Liver (tissue), 9 donors: Measurements from ENCODE around the gene CACNA1H. TPM values are rescaled to one million over a fixed set of nuclear protein-coding genes. Genes with fewer than 3 reads are reported as not detected.

Experiments
- DNase-seq: peaks from one replicate; pipeline ENCODE4 v3.0.0-alpha.2; 2017; ENCODE audit warnings: low spot score
- H3K27ac ChIP-seq, 2 donors: one replicate each; pipeline ENCODE4 v1.7.0; 2013; ENCODE audit warnings: inconsistent platforms in 2 of 2, low read length in 2 of 2, control low read depth in 1 of 2, low read depth in 1 of 2, mild to moderate bottlenecking in 1 of 2
- H3K27me3 ChIP-seq, 4 donors: one replicate each; pipeline versions ENCODE4 v1.6.1 to v1.7.0; 2013; ENCODE audit warnings: low read length in 3 of 4, inconsistent platforms in 1 of 4, mild to moderate bottlenecking in 1 of 4, moderate library complexity in 1 of 4; ENCODE audit not compliant: control insufficient read depth in 4 of 4, insufficient read depth in 4 of 4
- H3K36me3 ChIP-seq, 4 donors: one replicate each; pipeline versions ENCODE4 v1.6.1 to v1.7.0; 2013; ENCODE audit warnings: low read length in 3 of 4, mild to moderate bottlenecking in 3 of 4, low read depth in 1 of 4, moderate library complexity in 1 of 4; ENCODE audit not compliant: control insufficient read depth in 4 of 4, insufficient read depth in 3 of 4
- H3K4me1 ChIP-seq, 4 donors: one replicate each; pipeline versions ENCODE4 v1.6.1 to v1.7.0; 2013; ENCODE audit warnings: low read length in 3 of 4, mild to moderate bottlenecking in 3 of 4, moderate library complexity in 1 of 4; ENCODE audit not compliant: control insufficient read depth in 4 of 4, insufficient read depth in 4 of 4
- H3K4me3 ChIP-seq, 3 donors: one replicate each; pipeline versions ENCODE4 v1.6.1 to v1.7.0; 2013; ENCODE audit warnings: low read length in 3 of 3, control low read depth in 1 of 3, low read depth in 1 of 3, mild to moderate bottlenecking in 1 of 3
- H3K9ac ChIP-seq, 2 donors: one replicate each; pipeline ENCODE4 v1.7.0; 2013; ENCODE audit warnings: low read length in 2 of 2, mild to moderate bottlenecking in 2 of 2, moderate library complexity in 2 of 2, control low read depth in 1 of 2, low read depth in 1 of 2
- H3K9me3 ChIP-seq, 4 donors: one replicate each; pipeline versions ENCODE4 v1.6.1 to v1.7.0; 2013; ENCODE audit warnings: low read length in 3 of 4; ENCODE audit not compliant: control insufficient read depth in 4 of 4
- FOXA2 ChIP-seq: IDR thresholded peaks from 2 replicates; pipeline ENCODE4 v1.6.1; 2016; ENCODE audit warnings: antibody characterized with exemption
- GABPA ChIP-seq, 2 donors: IDR thresholded peaks in 1 of 2; conservative IDR thresholded peaks in 1 of 2; 2 replicates each; pipeline ENCODE4 v1.6.1; 2016; ENCODE audit warnings: antibody characterized with exemption in 2 of 2, mild to moderate bottlenecking in 1 of 2, moderate library complexity in 1 of 2
- HNF4A ChIP-seq, 2 donors: conservative IDR thresholded peaks; 2 replicates each; pipeline ENCODE4 v1.6.1; 2016; ENCODE audit warnings: antibody characterized with exemption in 2 of 2, mild to moderate bottlenecking in 2 of 2
- HNF4G ChIP-seq: IDR thresholded peaks from 2 replicates; pipeline ENCODE4 v1.6.1; 2016; ENCODE audit warnings: antibody characterized with exemption
- JUND ChIP-seq, 2 donors: IDR thresholded peaks; 2 replicates each; pipeline ENCODE4 v1.6.1; 2016; ENCODE audit warnings: antibody characterized with exemption in 2 of 2
- RAD21 ChIP-seq, 2 donors: IDR thresholded peaks; 2 replicates each; pipeline ENCODE4 v1.6.1; 2016; ENCODE audit warnings: antibody characterized with exemption in 2 of 2, mild to moderate bottlenecking in 2 of 2
- RXRA ChIP-seq, 2 donors: IDR thresholded peaks; 2 replicates each; pipeline ENCODE4 v1.6.1; 2017 to 2018; ENCODE audit warnings: antibody characterized with exemption in 2 of 2, mild to moderate bottlenecking in 1 of 2
- SP1 ChIP-seq: IDR thresholded peaks from 2 replicates; pipeline ENCODE4 v1.6.1; 2018; ENCODE audit warnings: antibody characterized with exemption, mild to moderate bottlenecking
- TAF1 ChIP-seq: conservative IDR thresholded peaks from 2 replicates; pipeline ENCODE4 v1.6.1; 2016; ENCODE audit warnings: antibody characterized with exemption, mild to moderate bottlenecking
- YY1 ChIP-seq: IDR thresholded peaks from 2 replicates; pipeline ENCODE4 v1.6.1; 2016; ENCODE audit warnings: antibody characterized with exemption, mild to moderate bottlenecking
- WGBS: extraction: QIAGEN DNeasy Blood & Tissue Kit; methylation state at CpG from one replicate; pipeline ENCODE4 v1.1.7; 2013; 5-methylcytosine and 5-hydroxymethylcytosine counted together
- polyA plus RNA-seq, 2 donors: library from polyadenylated mRNA; stranded (reverse) in 1 of 2; unstranded in 1 of 2; fragments of 200-250 nt in 1 of 2; fragments of >200 nt in 1 of 2; fragmentation: Nextera tagmentation in 1 of 2; extraction: Ambion mirVana in 1 of 2; gene quantifications; one replicate each; pipeline versions ENCODE4 v1.2.1 to v1.2.3, GENCODE V29; 2013 to 2015
- total RNA-seq, 2 donors: library from RNA; depleted of rRNA; stranded (reverse); fragments of >200 nt; gene quantifications; one replicate each; pipeline ENCODE4 v1.2.3, GENCODE V29; 2014
- TF ChIP-seq, protein P1 (sequence below): fragments of 150-350 bp; IDR thresholded peaks from 2 replicates; pipeline ENCODE4 v1.5.1; 2017; ENCODE audit warnings: improper control_type of control experiment, low read depth, low read length; ENCODE audit not compliant: missing input control
- TF ChIP-seq, protein P2 (sequence below): IDR thresholded peaks from 2 replicates; pipeline ENCODE4 v1.6.1; 2016; ENCODE audit warnings: antibody characterized with exemption
- TF ChIP-seq, protein P3 (sequence below): IDR thresholded peaks from 2 replicates; pipeline ENCODE4 v1.6.1; 2016; ENCODE audit warnings: antibody characterized with exemption
- TF ChIP-seq, protein P4 (sequence below): IDR thresholded peaks from 2 replicates; pipeline ENCODE4 v1.6.1; 2016; ENCODE audit warnings: antibody characterized with exemption
- TF ChIP-seq, protein P5 (sequence below): IDR thresholded peaks from 2 replicates; pipeline ENCODE4 v1.6.1; 2016; ENCODE audit warnings: antibody characterized with exemption, mild to moderate bottlenecking
- donor health status: healthy.
- donor health status: healthy.
- donor health status: healthy.
- donor health status: healthy.
- donor health status: healthy.

CACNA1H gene
- total and polyA plus RNA-seq, 4 donors: 0.21 to 8.5 (median 6.1) TPM

DNA sequence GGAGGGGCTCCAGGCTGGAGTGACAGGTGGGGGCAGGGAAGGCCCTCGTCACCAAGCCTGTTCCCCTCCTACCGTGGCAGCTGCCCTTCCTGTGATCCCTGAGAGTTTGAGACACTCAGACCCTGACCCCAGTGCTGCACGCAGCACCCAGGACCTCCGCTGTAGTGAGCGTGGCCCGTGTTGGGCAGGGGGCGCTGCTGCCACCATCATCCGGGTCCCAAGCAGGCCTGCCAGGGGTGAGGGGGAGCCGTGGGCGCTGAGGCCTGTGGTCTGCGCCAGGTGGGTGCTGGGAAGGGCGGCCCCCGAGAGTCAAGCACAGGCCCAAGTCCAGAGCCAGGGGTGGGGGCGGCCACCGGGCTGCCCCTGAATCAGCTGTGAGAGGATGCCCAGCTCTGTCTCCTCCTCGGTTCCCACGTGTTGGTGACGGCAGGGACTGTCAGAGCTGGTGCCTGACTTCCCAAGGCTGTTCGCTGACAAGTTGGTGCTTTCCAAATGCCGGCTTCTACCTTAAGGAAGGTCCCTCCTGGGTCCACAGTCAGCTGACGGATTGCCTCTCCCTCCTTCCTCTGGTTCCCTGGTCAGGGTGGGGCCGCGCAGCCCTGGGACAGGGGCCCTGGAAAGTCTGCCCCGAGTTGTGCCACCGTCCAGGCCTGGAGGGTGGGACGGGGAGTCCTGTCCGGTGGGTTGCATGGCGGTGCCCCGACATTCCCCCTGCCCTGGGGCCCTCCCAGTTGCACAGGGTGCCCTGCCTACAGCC lies 41.1 kb downstream of the CACNA1H start:
- no peaks in the 10 kb centered on the region for H3K36me3 ChIP-seq
- H3K27me3 ChIP-seq: no peaks in the 10 kb centered on the region
- no peak overlapping the region for H3K9ac ChIP-seq
- no peak for DNase-seq
- H3K4me3 ChIP-seq: no peak overlapping the region
- no peaks in the 10 kb centered on the region for H3K9me3 ChIP-seq
- WGBS: 66% methylated on average over 29 of the region's 29 CpGs
- H3K27ac ChIP-seq: peak overlapping the region; percentile 59 to 82
- TF ChIP-seq YY1 (no peak), HNF4A (conservative IDR thresholded peaks at IDR 0.05) (no peak), JUND (IDR thresholded peaks at IDR 0.05) (no peak), RAD21 (IDR thresholded peaks at IDR 0.05) (no peak), TAF1 (no peak), FOXA2 (no peak), HNF4G (no peak), GABPA (IDR thresholded peaks at IDR 0.05 in 1 of 2, conservative IDR thresholded peaks at IDR 0.05 in 1 of 2) (no peak), SP1 (no peak), RXRA (IDR thresholded peaks at IDR 0.05) (no peak)
- TF ChIP-seq, protein P1, sequence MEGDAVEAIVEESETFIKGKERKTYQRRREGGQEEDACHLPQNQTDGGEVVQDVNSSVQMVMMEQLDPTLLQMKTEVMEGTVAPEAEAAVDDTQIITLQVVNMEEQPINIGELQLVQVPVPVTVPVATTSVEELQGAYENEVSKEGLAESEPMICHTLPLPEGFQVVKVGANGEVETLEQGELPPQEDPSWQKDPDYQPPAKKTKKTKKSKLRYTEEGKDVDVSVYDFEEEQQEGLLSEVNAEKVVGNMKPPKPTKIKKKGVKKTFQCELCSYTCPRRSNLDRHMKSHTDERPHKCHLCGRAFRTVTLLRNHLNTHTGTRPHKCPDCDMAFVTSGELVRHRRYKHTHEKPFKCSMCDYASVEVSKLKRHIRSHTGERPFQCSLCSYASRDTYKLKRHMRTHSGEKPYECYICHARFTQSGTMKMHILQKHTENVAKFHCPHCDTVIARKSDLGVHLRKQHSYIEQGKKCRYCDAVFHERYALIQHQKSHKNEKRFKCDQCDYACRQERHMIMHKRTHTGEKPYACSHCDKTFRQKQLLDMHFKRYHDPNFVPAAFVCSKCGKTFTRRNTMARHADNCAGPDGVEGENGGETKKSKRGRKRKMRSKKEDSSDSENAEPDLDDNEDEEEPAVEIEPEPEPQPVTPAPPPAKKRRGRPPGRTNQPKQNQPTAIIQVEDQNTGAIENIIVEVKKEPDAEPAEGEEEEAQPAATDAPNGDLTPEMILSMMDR: no peak
- TF ChIP-seq, protein P2, sequence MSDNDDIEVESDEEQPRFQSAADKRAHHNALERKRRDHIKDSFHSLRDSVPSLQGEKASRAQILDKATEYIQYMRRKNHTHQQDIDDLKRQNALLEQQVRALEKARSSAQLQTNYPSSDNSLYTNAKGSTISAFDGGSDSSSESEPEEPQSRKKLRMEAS: no peak
- TF ChIP-seq, protein P3, sequence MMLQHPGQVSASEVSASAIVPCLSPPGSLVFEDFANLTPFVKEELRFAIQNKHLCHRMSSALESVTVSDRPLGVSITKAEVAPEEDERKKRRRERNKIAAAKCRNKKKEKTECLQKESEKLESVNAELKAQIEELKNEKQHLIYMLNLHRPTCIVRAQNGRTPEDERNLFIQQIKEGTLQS: no peak
- TF ChIP-seq, protein P4, sequence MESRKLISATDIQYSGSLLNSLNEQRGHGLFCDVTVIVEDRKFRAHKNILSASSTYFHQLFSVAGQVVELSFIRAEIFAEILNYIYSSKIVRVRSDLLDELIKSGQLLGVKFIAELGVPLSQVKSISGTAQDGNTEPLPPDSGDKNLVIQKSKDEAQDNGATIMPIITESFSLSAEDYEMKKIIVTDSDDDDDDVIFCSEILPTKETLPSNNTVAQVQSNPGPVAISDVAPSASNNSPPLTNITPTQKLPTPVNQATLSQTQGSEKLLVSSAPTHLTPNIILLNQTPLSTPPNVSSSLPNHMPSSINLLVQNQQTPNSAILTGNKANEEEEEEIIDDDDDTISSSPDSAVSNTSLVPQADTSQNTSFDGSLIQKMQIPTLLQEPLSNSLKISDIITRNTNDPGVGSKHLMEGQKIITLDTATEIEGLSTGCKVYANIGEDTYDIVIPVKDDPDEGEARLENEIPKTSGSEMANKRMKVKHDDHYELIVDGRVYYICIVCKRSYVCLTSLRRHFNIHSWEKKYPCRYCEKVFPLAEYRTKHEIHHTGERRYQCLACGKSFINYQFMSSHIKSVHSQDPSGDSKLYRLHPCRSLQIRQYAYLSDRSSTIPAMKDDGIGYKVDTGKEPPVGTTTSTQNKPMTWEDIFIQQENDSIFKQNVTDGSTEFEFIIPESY: no peak
- peaks cover 30 to 56% (median 44%) of the 10 kb centered on the region in 4 donors for H3K4me1 ChIP-seq

DNA sequence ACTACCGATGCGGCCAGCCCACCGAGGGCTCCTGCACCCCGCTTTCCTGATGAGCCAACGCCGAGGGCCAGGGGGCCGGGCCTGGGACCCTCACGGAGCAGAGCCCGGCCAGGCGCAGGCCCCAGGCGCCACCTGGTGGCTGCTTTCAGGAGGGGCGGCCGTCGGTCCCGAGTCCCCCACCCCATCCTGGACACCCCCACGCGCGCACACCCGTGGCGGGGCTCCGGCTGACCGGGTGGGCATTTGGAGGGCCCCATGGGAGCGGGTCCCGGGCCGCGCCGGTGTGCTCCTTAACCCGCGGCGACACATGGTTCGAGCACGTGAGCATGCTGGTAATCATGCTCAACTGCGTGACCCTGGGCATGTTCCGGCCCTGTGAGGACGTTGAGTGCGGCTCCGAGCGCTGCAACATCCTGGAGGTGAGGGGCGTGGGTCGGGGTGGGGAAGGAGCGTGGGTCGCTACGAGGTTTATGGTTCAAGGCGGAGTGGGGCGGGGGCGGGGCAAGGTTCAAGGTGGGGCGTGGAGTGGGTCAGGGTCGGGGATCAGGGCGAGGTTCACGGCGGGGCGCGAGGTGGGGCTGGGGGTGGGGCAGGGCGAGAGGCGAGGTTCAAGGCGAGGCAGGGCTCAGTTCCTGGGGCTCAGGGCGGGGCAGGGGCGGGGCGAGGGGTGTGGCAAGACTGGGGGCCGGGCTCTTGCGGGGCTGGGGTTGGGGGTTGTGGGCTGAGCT lies 41.9 kb downstream of the CACNA1H start:
- no peak overlapping the region for H3K27ac ChIP-seq
- no peak overlapping the region for H3K9ac ChIP-seq
- no peak for TF ChIP-seq SP1
- TF ChIP-seq RAD21 (IDR thresholded peaks at IDR 0.05): peak; percentile 74 to 85
- TF ChIP-seq, protein P5, sequence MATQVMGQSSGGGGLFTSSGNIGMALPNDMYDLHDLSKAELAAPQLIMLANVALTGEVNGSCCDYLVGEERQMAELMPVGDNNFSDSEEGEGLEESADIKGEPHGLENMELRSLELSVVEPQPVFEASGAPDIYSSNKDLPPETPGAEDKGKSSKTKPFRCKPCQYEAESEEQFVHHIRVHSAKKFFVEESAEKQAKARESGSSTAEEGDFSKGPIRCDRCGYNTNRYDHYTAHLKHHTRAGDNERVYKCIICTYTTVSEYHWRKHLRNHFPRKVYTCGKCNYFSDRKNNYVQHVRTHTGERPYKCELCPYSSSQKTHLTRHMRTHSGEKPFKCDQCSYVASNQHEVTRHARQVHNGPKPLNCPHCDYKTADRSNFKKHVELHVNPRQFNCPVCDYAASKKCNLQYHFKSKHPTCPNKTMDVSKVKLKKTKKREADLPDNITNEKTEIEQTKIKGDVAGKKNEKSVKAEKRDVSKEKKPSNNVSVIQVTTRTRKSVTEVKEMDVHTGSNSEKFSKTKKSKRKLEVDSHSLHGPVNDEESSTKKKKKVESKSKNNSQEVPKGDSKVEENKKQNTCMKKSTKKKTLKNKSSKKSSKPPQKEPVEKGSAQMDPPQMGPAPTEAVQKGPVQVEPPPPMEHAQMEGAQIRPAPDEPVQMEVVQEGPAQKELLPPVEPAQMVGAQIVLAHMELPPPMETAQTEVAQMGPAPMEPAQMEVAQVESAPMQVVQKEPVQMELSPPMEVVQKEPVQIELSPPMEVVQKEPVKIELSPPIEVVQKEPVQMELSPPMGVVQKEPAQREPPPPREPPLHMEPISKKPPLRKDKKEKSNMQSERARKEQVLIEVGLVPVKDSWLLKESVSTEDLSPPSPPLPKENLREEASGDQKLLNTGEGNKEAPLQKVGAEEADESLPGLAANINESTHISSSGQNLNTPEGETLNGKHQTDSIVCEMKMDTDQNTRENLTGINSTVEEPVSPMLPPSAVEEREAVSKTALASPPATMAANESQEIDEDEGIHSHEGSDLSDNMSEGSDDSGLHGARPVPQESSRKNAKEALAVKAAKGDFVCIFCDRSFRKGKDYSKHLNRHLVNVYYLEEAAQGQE: no peak
- TF ChIP-seq, protein P1: peak; percentile 59
- H3K36me3 ChIP-seq: no peaks in the 10 kb centered on the region
- DNase-seq: no peak
- H3K9me3 ChIP-seq: no peaks in the 10 kb centered on the region
- WGBS: 56% methylated on average over 61 of the region's 61 CpGs
- H3K27me3 ChIP-seq: no peaks in the 10 kb centered on the region
- no peak overlapping the region for H3K4me3 ChIP-seq
- peaks cover 29 to 56% (median 44%) of the 10 kb centered on the region in 4 donors for H3K4me1 ChIP-seq
